HepG2 (cell line): ENCODE data around the gene MMRN2. TPM values are rescaled to one million over a fixed set of nuclear protein-coding genes. Genes with fewer than 3 reads are reported as not detected.
"Not testable (repeated sequence)": the region's sequence is repeated elsewhere in the genome, so short reads cannot be mapped to it uniquely, and the experiment has no call there.

Source experiments
- ATAC-seq: fragments of 200-7000 bp; cut with Tn5 transposase; 3 replicates; pipeline ENCODE4 v1.9.1; 2020; ENCODE audit warnings: mild to moderate bottlenecking, moderate library complexity
- BruUV-seq: library from RNA; stranded (reverse); fragments of 400-500 nt; replicated peaks from 2 replicates; lab custom pipeline; 2021; lab: Mats Ljungman, UMichigan
- CTCF ChIA-PET: fragments of 300-600 bp; formaldehyde crosslinking; extraction: SDS; loops from one replicate; lab custom pipeline; 2021; ENCODE audit warnings: low total read pairs, inconsistent platforms, low intra/inter-chr PET ratio; lab: Yijun Ruan, JAX
- POLR2A ChIA-PET: fragments of 350-600 bp; sonication (Branson Sonifier 250); formaldehyde crosslinking; loops from one replicate; lab custom pipeline; 2020; ENCODE audit warnings: antibody characterized with exemption, inconsistent platforms; lab: Yijun Ruan, JAX
- DNase-seq: peaks from one replicate; pipeline ENCODE4 v3.0.0-alpha.2; 2015; ENCODE audit warnings: low spot score
- FAIRE-seq: peaks from 3 replicates; lab custom pipeline; 2011; peaks lifted over from hg19 to GRCh38; lab: Jason Lieb, UNC
- H2AFZ ChIP-seq: one replicate; pipeline ENCODE4 v1.6.1; 2011; ENCODE audit warnings: low read length, inconsistent platforms
- H3K27ac ChIP-seq: fragments of 300-600 bp; 3 replicates; pipeline ENCODE4 v1.8.0; 2011; ENCODE audit warnings: mixed run types, mild to moderate bottlenecking, mixed read lengths, low read length, inconsistent platforms; ENCODE audit not compliant: insufficient read depth; ENCODE audit errors: extremely low read length
- H3K27me3 ChIP-seq, 2 experiments: fragments of 200-600 bp in 1 of 2; 2 replicates in 1 of 2; 3 replicates in 1 of 2; pipeline versions ENCODE4 v1.6.0 to v1.8.0; 2011; ENCODE audit warnings: low read length in 2 of 2, mild to moderate bottlenecking in 2 of 2, moderate library complexity in 2 of 2, inconsistent platforms in 1 of 2; ENCODE audit not compliant: insufficient read depth in 2 of 2, control insufficient read depth in 1 of 2
- H3K36me3 ChIP-seq, 2 experiments: fragments of 200-600 bp in 1 of 2; replicated peaks in 1 of 2; 2 replicates in 1 of 2; 3 replicates in 1 of 2; pipeline versions ENCODE4 v1.5.1 to v1.8.0; 2011; ENCODE audit warnings: low read length in 2 of 2, inconsistent platforms in 1 of 2; ENCODE audit not compliant: insufficient read depth in 2 of 2, control insufficient read depth in 1 of 2
- H3K4me1 ChIP-seq: 2 replicates; pipeline ENCODE4 v1.5.1; 2012; ENCODE audit warnings: low read length, inconsistent platforms; ENCODE audit not compliant: insufficient read depth
- H3K4me2 ChIP-seq: 2 replicates; pipeline ENCODE4 v1.6.0; 2011; ENCODE audit warnings: low read depth, low read length, inconsistent platforms
- H3K4me3 ChIP-seq, 3 experiments: fragments of 200-600 bp in 1 of 3; sonication (generic), shearing (Covaris generic) in 1 of 3; replicated peaks in 1 of 3; 2 replicates each; pipeline ENCODE4 v1.5.1; 2011 to 2016; ENCODE audit warnings: low read length in 3 of 3, inconsistent platforms in 2 of 3, low read depth in 2 of 3, mild to moderate bottlenecking in 2 of 3, control low read depth in 1 of 3, mixed read lengths in 1 of 3; ENCODE audit not compliant: insufficient read depth in 1 of 3
- H3K79me2 ChIP-seq: one replicate; pipeline ENCODE4 v1.6.1; 2011; ENCODE audit warnings: low read length, inconsistent platforms; ENCODE audit not compliant: insufficient read depth
- H3K9ac ChIP-seq: 2 replicates; pipeline ENCODE4 v1.6.0; 2011; ENCODE audit warnings: mild to moderate bottlenecking, low read depth, low read length, inconsistent platforms; ENCODE audit not compliant: insufficient read depth
- H3K9me3 ChIP-seq: 2 replicates; pipeline ENCODE4 v1.5.1; 2012; ENCODE audit warnings: mild to moderate bottlenecking, low read length
- H4K20me1 ChIP-seq: 2 replicates; pipeline ENCODE4 v1.6.0; 2011; ENCODE audit warnings: inconsistent platforms, mild to moderate bottlenecking, low read length, moderate library complexity; ENCODE audit not compliant: insufficient read depth
- CCDC6 ChIP-seq: sonication (generic); formaldehyde crosslinking; IDR thresholded peaks from 2 replicates; pipeline ENCODE4 v1.8.1; 2022; ENCODE audit warnings: mild to moderate bottlenecking, missing genetic modification reagents, moderate library complexity
- HNF4A ChIP-seq: sonication (generic); formaldehyde crosslinking; IDR thresholded peaks from 2 replicates; pipeline ENCODE4 v1.4.0; 2020; ENCODE audit warnings: missing genetic modification reagents
- MAX ChIP-seq: IDR thresholded peaks from 2 replicates; pipeline ENCODE4 v1.6.1; 2012; ENCODE audit warnings: inconsistent platforms
- ZFX ChIP-seq: sonication (generic); formaldehyde crosslinking; IDR thresholded peaks from 2 replicates; pipeline ENCODE4 v1.4.0; 2020; ENCODE audit warnings: mild to moderate bottlenecking, low read depth, missing genetic modification reagents, moderate library complexity
- ZFY ChIP-seq: sonication (generic); formaldehyde crosslinking; IDR thresholded peaks from 2 replicates; pipeline ENCODE4 v1.4.0; 2020; ENCODE audit warnings: missing genetic modification reagents
- ZNF644 ChIP-seq: IDR thresholded peaks from 2 replicates; pipeline ENCODE4 v1.6.1; 2016; ENCODE audit warnings: low read depth
- ZNF670 ChIP-seq: sonication (generic); formaldehyde crosslinking; IDR thresholded peaks from 2 replicates; pipeline ENCODE4 v1.8.0; 2022; ENCODE audit warnings: mild to moderate bottlenecking, missing genetic modification reagents, borderline replicate concordance
- ZNF687 ChIP-seq: sonication (generic); formaldehyde crosslinking; IDR thresholded peaks from 2 replicates; pipeline ENCODE4 v1.5.1; 2020; ENCODE audit warnings: mild to moderate bottlenecking, missing genetic modification reagents, moderate library complexity
- WGBS: methylation state at CpG from one replicate; pipeline ENCODE4 v1.1.6; 2017; ENCODE audit warnings: low lambda C conversion rate; 5-methylcytosine and 5-hydroxymethylcytosine counted together
- in situ Hi-C: cut with HindIII; loops from 2 replicates; pipeline ENCODE4 v1.10.0; 2017; ENCODE audit warnings: low pct_unique_long_range_greater_than_20kb; ENCODE audit not compliant: extremely low pct_ligation_motif_present
- intact Hi-C: fragments of 100-400 bp; cut with micrococcal nuclease; formaldehyde crosslinking; loops from one replicate; pipeline ENCODE4 v1.10.0; 2022; ENCODE audit not compliant: unreplicated experiment
- polyA plus RNA-seq, 8 experiments: library from polyadenylated mRNA; depleted of rRNA in 3 of 8; stranded (reverse) in 7 of 8; unstranded in 1 of 8; fragments of >200 nt; fragmentation: Illumina TruSeq in 4 of 8; extraction: Trizol in 4 of 8; gene quantifications; 2 replicates each; pipeline versions ENCODE4 v1.2.1 to v1.2.3, GENCODE V29; 2011 to 2016; ENCODE audit warnings: low read depth in 4 of 8, missing spikeins in 1 of 8, mixed read lengths in 1 of 8; ENCODE audit not compliant: insufficient read depth in 1 of 8
- total RNA-seq, 5 experiments: library from RNA; depleted of rRNA; stranded (reverse); fragments of >200 nt; fragmentation: Illumina TruSeq; extraction: Trizol; gene quantifications; 2 replicates each; pipeline ENCODE4 v1.2.3, GENCODE V29; 2016; ENCODE audit warnings: low read depth in 1 of 5
- TF ChIP-seq, protein P1 (sequence below): IDR thresholded peaks from 2 replicates; pipeline ENCODE4 v1.6.1; 2016; ENCODE audit warnings: mild to moderate bottlenecking, missing biosample characterization, missing genetic modification reagents

The MMRN2 gene
- total and polyA plus RNA-seq, 2 of the 13 experiments (the other 11 are each of a cell fraction or from before 2014, with no cell fraction given) = 0.04 TPM; not detected in 1

DNA sequence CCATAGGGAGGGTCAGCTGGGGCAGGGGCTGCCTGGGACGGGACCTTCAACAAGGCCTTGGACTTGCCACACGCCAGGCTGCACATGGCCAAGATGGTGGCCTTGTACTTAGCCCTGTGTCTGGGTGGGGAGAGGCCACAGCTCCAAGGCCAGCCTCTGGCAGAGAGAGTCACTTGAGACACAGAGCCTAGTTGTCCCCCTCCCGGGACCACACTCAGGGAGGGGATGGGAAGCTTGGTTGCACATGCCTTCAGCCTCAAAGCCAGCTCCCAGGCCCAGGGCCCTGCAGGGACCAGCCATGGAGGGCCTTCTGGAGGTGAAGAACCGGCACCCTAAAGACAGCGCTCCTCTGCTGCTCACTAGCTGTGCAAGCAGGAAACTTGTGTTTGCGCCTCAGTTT lies 16.7 kb downstream of the MMRN2 start:
- Histone ChIP-seq H3K36me3 (no peaks in the 10 kb centered on the region), H3K27me3 (peaks cover 3 to 12% of the 10 kb centered on the region in 2 experiments; a peak in 2 of 5 replicates), H4K20me1 (no peaks in the 10 kb centered on the region), H3K9ac (no peak overlapping the region), H3K4me1 (peaks cover 30% of the 10 kb centered on the region), H3K4me2 (no peak overlapping the region; the same call in 1 of the 2 replicates), H2AFZ (no peak overlapping the region), H3K9me3 (no peaks in the 10 kb centered on the region), H3K79me2 (no peaks in the 10 kb centered on the region), H3K4me3 (no peak overlapping the region), H3K27ac (no peak overlapping the region)
- FAIRE-seq = no peak
- DNase-seq = no peak
- ATAC-seq = no peak
- ChIA-PET CTCF (interaction anchor here (2.1 to 2.6 kb wide), 2 partner anchors 20 to 26 kb away, joined by 20 to 26 read pairs; no protein-coding TSS in a partner anchor), POLR2A (no interaction called here)
- BruUV-seq = no TSS peak
- in situ Hi-C loops = no loop called here
- intact Hi-C loops = no loop called here
- TF ChIP-seq, protein P1, sequence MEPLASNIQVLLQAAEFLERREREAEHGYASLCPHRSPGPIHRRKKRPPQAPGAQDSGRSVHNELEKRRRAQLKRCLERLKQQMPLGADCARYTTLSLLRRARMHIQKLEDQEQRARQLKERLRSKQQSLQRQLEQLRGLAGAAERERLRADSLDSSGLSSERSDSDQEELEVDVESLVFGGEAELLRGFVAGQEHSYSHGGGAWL (CRISPR knock-in tag) = no peak
- TF ChIP-seq ZFX (CRISPR knock-in tag) (peak; percentile 31; the same call in 1 of the 2 replicates), HNF4A (peak; percentile 28; the same call in 1 of the 2 replicates), ZFY (CRISPR knock-in tag) (peak; percentile 17; the same call in 1 of the 2 replicates), ZNF644 (CRISPR knock-in tag) (0 out of 2 replicates have a peak, but pooled peaks have one; percentile 56), ZNF687 (CRISPR knock-in tag) (peak; percentile 50), MAX (peak; percentile 42; the same call in 1 of the 2 replicates), CCDC6 (CRISPR knock-in tag) (0 out of 2 replicates have a peak, but pooled peaks have one; percentile 34), ZNF670 (CRISPR knock-in tag) (no peak)
- 19% methylated on average over 2 of the region's 6 CpGs for WGBS

- H2AFZ ChIP-seq, intact Hi-C loops, H3K4me2 ChIP-seq, H3K9ac ChIP-seq, DNase-seq, H3K36me3 ChIP-seq, H4K20me1 ChIP-seq, BruUV-seq, H3K79me2 ChIP-seq, H3K27ac ChIP-seq, POLR2A ChIA-PET, H3K9me3 ChIP-seq, ATAC-seq, FAIRE-seq, in situ Hi-C loops: not testable (repeated sequence)
- Histone ChIP-seq H3K4me3 (0 out of 6 replicates have a peak overlapping the region, but pooled peaks of 1 of the 3 experiments have one; percentile 75), H3K4me1 (peaks cover 24% of the 10 kb centered on the region), H3K27me3 (peaks cover 3 to 11% of the 10 kb centered on the region in 2 experiments; a peak in 2 of 5 replicates)
- WGBS = 73% methylated on average over 16 of the region's 16 CpGs
- CTCF ChIA-PET = interaction anchor here (0.7 to 2.6 kb wide), 4 partner anchors 19 to 252 kb away, joined by 3 to 26 read pairs (median 12); partner anchors contain the start of gene SNCG
Observed at GRCh38 chr10:86940076-86940475, 17.3 kb downstream of the MMRN2 start.
